HG02571 (cell line): ENCODE measurements around the gene TMEM259.

Source experiments
- ATAC-seq: cut with Tn5 transposase; IDR thresholded peaks from one replicate; pipeline ENCODE4 v1.9.1; 2021; ENCODE audit warnings: mild to moderate bottlenecking, moderate library complexity; ENCODE audit not compliant: unreplicated experiment

TMEM259 gene

DNA sequence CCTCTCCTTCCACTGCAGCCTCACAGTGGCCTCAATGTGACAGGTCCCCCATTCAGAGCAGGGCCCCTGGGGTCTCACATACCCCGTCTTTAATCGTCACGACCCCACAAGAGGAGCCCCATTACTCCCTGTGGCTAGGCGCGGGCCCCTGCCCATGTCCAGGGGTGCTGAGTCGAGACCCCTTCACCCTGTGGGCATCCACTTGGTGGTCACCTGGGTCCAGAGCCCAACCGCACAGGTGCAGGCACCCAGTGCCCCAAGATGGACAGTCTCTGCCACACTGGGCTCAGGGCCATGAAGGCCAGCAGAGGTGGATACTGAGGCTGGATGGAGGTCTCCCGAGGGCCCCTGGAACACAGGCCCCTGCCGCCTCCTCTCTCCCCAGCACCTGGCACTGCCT lies 3.0 kb downstream of the TMEM259 start:
- no peak for ATAC-seq

DNA sequence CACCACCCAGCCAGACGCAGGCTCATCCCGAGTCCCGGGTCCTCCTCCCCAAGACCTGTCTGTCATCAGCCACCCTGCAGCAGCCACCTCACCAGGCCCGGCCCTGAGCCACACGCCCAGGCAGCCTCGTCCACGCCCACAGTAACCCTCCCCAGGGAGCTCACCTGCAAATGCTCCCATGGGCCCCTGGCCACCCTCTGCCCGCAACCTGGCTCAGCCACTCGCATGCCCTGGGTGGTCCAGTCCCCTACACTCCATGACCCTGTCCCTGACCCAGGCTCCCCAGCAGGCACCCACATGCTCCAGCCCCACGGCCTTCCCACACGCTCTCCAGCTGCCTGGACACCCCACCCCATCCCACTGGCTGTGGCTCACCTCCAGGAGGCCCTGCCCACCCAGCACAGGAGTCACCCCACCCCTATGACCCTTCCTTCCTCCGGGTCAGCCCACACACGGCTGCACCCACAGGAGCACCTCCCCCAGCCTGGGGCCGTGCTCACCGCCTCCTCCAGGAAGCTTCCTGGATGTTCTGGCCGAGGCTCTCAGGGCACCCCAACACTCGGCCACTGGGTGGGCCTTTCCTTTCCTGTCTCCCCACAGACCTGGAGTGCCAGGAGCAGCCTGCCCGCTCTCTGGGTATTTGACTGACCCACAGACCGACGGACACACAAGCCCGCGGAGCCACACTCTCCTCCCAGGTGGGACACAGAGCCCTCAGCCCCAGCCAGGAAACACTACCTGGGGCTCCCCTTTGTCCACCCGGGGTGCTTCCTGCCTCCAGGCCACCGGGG lies 3.6 kb downstream of the TMEM259 start:
- ATAC-seq: no peak

DNA sequence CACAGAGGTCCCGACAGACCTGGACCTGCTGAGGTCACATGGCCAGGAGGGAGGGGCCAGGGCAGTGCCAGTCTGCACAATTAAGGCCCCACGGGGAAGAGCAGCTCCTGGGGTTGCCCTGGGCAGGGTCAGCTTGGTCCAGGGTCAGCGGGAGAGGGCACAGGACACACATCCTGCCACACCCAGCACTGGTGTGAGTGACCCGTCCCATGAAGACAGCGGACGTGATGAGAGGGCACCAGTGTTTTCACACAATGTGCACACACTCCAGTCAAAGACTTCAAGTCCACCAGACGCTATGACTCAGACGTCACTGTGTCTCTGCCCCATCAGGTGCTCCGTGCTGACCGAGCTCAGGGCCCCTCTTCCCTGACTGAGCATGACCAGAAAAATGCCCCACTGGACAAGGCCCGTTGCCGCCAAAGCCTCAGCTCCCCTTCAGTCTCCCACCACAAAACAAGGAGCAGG lies 4.2 kb downstream of the TMEM259 start:
- no peak for ATAC-seq

DNA sequence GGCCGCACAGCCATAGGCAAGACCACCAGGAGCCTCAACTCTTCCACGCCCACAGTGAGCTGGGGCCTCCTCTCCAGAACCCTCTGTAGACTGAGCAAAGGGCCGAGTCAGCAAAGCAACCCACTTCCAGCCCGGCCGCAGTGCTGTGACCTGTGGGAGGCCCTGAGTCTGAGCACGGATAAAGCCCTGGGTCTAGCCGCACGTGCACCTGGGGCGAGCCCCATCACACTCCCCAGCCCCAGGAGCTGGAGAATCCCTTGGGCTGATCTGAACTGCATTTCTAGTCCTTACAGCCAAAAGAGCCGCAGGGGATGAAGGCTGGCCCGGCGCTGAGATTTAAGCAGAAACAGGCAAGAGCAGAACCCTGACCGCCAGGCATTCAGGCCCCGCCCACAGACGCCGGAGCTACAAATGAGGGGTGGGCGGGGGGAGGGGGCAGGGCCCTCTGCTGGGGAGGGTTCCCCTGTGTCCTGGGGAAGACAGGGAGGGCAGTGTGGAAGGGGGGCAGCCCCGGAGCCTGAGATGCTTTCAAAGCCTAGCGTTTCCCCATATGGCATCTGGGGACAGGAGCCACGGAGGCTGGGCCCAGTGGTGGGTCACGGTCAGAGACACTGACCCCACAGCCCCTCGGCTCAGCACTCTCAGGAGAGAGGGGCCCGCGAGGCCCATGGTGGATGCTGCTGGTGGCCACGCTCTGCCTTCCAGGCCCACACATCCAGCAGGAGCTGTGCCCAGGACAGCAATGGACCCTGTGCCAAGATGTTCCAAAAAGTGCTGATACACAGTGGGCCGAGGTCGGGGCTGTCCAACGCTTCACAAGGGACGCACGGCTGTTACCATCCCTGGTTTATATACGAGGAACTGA lies 4.9 kb downstream of the TMEM259 start:
- no peak for ATAC-seq

DNA sequence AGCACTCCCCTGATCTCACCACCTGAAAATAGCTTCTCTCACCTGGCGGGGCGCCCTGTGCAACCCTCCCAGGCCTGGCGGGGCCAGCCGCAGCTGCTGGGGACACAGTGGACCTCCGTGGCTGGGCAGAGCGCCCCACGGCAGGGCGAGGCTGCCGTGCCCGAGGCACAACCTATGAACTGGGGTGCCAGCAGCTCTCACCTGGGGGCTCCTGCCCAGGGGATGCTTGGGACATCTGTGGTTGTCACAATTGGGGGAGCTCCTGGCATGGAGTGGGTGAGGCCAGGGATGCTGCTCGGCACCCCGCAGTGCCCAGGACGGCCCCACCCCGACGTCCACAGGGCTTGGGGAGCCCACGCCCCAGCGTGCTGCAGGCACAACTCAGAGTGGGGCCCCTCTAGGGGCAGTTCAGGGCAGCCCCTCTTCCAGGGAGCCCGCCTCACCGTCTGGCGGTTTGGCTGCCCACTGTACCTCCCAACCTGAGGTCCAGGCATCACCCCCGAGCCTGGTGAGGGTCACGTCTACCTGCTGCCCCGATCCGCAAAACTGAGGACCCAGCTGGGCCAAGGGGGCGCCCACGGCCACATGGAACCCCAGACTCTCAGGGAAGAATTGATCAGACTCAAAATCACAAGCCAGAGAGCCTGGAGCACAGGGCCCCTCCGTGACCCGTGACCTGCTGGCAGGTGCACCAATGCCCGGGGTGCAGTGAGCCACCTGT lies 5.7 kb downstream of the TMEM259 start:
- no peak for ATAC-seq

DNA sequence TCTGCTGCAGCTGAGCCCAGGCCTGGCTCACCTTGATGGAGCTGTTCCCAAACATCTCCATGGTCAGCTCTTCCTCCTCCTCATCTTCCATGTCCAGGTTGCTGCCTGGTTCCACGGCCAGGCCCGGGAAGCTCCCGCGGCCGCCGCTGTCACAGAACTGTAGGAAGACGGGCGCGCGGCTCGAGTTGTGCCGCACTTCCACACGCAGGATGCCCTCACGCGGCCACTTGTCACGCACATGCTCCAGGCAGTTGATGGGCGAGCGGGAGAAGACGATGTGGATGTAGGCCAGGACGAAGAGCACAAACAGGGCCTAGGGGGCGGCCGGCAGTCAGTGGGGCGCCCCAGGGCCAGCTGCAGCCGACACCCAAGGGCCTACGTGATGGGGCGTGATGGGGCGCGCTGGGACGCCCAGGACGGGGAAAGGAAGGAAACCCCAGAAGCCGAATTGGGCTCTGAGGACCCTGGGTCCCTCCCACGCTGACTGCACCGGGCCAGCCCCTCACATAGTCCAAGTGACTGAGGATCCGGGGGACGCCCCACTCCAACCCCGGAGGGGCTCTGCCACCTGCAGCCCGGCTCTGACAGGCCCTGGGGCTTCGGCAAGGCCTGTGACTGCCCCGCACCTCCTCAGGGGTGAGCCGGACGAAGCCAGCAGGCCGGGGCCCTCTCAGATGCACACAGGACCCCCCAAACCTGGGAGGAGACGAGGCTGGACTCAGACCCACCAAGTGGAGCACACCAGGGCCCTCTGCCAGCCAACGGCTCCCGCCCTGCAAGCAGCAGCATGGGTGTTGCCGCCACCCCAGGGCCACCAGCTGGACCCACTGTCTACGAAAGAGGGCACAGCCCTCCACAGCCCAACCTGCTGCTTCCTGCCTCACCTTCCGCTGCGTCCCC lies 6.5 kb downstream of the TMEM259 start:
- ATAC-seq: no peak

DNA sequence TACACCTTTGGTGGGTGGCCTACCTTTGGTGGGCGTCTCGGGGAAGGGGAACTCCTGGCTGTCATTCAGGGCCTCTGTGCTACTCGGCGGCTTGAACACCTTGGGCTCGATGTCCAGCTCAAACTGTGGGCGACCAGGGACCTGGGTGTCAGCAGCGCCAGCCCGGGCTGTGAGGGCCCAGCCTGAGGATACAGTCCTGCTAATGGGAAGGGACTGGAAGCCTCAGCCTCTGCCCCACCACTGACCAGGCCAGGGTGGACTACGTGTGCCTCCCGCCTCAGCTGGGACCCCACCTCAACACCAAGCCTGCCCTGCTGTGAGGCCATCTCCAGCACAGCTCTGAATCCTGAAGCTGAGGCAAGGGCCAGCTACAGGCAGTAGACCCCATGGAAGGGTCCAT lies 7.7 kb downstream of the TMEM259 start:
- ATAC-seq: no peak

DNA sequence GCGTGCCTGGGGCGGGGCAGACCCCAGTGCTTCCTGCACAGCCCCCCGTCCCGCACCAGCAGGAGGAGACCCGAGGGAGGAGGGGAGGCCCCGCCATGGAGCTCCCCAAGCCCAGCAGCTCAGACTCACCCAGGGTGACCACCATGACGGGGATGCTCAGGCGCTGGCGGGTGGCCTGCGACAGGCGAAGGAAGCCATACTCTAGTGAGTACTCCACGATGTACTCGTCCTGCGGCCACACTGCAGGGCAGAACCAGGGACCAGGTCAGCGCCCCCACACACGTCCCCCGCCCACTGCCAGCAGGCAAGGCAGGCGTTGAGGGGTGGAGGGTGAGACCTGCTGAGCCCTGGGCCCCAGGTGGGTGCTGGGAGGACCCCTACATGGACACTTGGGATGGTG lies 8.6 kb downstream of the TMEM259 start:
- ATAC-seq: no peak

DNA sequence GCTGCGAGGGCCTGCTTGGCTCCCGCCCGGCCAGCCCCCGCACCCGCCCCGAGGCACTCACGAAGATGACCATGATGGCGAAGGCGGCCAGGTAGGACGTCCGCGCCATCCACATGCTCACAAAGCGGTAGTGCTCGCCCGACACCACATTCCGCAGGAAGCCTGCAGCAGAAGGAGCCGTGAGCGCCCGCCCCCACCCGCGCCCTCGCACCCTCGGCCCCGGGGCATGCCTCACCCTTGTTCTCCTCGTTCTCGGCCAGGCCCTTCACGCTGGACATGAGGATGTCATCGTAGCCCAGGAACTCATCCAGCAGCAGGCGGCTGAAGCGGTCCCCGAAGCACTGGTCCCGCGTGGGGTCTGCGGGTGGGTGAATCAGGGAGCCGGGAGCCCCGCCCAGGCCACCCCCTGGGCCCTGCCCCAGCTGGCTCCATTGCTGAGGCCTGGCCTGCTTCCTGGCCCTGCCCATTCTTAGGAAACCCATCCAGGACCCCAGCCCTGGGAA lies 9.0 kb downstream of the TMEM259 start:
- ATAC-seq: no peak

DNA sequence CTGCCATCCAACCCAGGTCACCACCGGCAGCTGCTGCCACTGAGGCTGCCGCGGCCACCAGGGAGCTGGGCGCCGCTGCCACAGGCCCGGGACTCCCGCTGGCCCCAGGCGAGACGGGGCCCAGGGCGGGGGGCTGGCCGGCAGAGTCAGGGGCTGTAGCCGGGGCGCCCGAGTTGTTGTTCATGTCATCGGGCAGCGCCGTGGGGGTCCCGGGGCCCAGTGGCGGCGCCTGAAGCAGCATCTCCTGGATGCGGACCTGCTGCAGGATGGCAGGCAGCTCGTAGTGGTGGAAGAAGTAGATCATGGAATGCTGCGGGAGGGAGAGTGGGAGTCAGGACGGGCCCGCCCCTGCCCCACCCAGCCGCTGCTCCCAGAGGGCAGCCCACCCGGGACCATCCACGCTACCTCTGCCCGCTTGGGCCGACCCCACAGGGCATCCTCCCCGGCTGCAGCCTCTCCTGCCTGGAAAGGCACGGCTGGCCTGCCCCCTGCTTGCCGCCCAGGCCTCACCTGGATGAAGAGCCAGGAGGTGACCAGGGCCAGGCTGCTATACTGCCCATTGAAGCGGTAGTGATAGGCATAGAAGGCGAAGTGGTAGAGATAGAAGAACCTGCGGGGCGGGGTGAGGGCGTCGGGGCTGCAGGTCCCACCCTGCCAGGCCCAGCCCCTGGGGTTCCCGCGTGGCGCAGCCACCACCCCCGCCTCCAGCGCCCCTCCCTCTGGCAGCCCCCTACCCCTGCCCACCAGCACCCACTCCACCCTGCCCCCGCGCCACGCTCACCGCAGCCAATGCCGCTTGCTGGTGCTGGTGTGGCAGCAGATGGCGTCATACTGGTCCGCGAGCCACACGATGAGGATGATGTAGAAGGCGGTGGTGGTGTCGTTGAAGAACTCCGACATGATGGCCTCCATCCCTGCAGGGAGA lies 10.1 kb downstream of the TMEM259 start:
- no peak for ATAC-seq

DNA sequence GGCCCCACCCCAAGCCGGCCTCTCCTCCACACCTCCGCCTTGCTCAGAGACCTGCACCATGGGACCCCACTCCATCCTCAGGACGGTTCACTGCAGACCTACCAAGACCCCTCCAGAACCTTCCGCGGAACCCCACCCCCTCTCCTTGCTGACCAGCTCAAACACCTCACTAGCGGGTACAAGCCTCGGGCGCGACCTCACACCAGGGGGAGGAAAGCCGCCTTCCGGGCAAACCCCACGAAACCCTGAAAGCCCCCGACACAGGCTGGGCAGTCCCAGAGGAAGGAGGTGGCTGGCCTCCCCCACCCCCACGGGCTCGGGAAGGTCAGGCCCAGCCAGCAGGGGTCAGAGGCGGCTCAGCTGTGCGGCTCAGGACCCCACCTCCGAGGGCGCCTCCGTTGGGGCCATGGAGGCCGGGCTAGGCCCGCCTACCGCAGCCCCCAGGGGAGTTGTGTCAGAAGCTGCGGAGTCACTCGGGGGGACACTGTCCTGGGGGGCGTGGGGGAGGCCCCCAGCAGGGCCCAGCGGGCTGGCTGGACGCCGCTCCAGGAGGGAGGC lies 10.9 kb downstream of the TMEM259 start:
- no peak for ATAC-seq

DNA sequence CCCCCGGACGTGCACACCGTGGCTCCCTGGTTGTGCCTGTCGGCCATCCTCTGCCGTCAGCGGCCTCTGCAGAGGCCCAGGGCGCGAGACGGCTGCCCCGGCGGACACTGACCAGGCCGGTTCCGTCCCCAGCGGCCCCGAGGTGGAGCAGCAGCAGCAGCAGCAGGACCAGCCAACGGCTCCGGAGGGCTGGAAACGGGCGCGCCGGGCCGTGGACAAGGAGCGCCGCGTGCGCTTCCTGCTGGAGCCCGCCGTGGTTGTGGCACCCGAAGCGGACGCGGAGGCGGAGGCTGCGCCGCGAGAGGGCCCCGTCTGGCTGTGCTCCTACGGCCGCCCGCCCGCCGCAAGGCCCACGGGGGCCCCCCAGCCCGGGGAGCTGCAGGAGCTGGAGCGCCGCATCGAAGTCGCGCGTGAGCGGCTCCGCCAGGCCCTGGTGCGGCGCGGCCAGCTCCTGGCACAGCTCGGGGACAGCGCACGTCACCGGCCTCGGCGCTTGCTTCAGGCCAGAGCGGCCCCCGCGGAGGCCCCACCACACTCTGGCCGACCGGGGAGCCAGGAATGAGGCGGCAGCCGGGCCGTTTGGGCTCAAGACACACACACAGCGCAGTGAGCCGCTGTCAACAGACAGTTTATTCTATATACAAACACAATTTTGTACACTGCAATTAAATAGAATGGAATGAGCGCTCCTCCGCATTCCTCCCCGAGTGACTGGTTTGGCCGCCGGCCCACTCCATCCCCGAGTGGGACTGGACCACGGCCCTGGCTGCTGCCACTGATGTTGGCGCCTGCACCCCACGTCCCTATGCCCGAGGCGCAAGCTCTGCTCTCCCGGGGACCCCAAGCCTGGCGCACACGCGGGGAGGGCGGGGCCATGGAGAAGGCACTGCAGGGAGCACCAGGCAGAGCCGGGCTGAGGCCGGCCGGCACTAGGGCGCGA lies 11.6 kb downstream of the TMEM259 start:
- ATAC-seq: no peak

DNA sequence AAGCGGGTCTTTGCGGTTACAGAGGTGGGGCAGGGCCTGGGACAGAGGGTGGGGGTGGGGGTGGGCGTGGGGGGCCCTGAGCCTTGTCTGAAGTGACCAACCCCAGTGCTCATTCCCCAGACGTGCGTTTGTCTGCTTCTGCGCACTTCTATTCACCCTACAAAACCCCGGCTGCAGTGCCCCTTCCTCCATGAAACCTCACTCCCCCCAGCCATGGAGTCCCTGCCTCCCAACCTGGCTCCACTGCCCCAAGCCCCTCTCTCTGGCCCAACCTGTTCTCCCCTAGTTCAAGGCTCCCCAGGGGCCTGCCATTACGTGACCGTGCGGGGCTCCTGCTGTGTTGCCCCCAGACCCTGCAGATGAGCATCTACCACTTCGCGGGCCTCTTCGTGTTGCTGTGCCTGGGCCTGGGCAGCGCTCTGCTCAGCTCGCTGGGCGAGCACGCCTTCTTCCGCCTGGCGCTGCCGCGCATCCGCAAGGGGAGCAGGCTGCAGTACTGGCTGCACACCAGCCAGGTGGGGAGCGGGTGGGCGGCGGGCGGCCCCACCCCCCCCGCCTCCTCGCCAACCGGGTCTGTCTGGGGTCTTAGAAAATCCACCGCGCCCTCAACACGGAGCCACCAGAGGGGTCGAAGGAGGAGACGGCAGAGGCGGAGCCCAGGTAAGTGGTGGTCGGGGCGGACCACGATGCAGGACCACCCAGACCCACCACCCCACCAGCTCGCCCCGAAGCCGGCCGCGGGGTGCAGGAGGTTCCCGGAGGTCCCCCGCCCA lies 12.5 kb downstream of the TMEM259 start:
- no peak for ATAC-seq

DNA sequence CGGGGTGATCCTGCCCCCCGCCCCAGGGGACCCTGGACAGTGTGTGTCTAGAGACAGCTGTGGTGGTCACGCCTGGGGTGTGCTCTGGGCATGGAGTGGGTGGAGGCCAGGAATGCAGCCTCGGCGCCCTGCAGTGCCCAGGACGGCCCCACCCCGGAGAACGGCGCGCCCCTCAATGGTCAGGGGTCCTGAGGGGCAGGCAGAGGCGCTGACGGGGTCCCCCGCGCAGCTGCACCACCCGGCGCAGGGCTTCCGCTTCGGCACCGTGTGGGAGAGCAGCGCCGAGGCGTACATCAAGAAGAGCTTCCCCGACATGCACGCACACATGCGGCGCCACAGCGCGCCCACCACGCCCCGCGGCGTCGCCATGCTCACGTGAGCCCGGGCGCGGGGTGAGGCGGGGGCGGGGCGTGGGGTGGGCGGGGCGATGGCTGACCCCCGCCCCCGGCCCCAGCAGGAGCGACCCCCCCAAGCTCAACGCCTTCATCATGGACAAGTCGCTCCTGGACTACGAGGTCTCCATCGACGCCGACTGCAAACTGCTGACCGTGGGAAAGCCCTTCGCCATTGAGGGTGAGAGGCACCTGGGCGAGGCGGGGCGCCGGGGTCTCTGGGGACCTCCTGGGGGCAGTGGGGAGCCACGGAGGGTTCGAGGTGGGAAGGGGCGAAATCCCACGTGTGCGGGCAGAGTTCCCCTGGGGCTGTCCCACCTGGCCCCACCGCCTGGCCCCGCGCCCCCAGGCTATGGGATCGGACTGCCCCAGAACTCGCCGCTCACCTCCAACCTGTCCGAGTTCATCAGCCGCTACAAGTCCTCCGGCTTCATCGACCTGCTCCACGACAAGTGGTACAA lies 13.3 kb downstream of the TMEM259 start:
- no peak for ATAC-seq

DNA sequence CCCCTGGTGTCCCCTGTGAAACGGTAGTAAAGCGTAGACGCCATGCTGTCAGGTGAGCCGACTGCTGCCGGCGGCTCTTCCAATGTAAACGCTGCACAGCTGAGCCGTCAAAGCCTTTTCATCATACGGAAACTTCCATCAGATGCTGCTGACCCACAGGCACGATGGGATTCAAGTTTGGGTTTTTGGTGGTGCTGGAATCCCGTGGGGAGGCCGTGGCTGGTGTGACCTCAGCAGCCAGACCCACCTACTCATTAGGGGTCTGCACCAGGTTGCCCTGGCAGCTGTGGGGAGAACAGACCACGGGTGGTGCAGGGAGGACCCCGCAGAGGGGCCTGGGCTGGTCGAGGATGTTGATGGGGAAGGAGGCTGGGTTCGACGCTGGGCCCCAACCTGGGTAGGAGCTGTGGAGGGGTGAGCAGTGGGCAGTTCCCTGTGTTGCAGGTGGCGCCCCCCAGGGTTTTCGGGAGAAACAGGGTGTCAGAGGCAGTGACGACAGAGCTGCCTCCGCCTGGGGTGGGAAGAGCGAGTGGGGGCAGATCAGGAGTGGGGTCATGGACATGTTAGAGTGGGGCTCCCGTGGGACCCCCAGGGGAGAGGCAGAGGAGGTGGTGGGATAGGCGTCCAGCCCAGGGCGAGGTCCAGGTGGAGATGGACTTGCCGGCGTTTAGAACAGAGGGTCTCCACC lies 14.1 kb downstream of the TMEM259 start:
- no peak for ATAC-seq
